Stimulated activated naive CD8-positive, alpha-beta T cell treated with anti-CD3 and anti-CD28 coated beads, Interleukin-15, Interleukin-2, amounts not matched to agents 100 U/mL and 50 U/mL, for 24 hours (primary cell): Measurements from ENCODE around the gene IL1RAPL2.

Source experiments
- ATAC-seq: fragments of 150-1000 bp; cut with Tn5 transposase; one replicate; pipeline ENCODE4 v1.10.0; 2021
- DNase-seq: peaks from one replicate; pipeline ENCODE4 v3.0.0; 2021

IL1RAPL2 gene

DNA sequence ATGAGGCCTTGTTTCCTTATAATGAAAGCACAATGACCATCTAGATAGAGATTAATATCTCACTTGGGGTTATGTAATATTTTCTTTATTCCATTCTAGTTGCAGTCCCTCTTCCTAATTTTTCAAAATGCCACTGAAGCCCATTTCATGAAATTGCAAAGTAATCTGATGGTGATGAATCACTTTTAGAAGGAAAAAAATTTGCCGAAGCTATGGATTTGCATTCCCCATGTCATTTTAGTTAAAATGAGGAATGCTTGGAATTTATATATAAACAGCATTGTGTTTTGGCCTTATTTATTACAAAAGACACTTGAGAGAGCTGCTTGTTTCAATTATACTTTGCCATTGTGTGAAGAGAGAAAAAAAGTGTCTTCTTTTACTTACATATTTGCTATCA, 896.2 kb downstream of the IL1RAPL2 start:
- ATAC-seq (no peak), DNase-seq (no peak)

DNA sequence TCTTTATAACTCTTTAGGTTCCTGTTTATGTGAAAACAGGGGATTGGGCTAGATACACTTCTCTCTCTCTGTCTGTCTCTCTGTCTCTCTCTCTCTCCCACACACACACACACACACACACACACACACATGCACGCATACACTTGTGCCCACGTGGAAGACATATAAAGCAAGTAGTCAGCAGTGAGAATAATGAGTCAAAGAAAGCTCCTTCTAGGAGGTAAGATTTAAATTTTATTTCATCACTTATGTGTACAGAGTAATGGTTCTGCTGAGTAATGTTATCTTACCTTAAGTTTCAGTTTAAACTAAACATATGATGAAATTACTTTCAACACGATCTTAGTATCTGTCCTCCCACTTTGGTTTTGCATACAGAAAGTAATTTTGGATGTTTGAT, 897.5 kb downstream of the IL1RAPL2 start:
- ATAC-seq (no peak), DNase-seq (no peak)

DNA sequence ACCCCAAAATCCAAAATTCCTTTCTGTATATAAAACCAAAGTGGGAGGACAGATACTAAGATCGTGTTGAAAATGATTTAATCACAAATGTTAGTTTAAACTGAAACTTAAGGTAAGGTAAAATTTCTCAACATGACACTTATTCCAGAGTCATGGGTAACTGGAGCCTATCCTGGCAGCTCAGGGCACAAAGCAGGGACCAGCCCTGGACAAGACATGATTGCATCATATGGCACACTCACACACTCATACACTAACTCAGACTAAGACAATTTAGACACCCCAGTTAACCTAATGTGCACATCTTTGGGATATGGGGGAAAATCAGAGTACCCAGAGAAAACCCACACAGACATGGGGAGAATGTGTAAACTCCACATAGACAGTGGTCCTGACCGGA, 898.6 kb downstream of the IL1RAPL2 start:
- ATAC-seq (no peak), DNase-seq (no peak)

DNA sequence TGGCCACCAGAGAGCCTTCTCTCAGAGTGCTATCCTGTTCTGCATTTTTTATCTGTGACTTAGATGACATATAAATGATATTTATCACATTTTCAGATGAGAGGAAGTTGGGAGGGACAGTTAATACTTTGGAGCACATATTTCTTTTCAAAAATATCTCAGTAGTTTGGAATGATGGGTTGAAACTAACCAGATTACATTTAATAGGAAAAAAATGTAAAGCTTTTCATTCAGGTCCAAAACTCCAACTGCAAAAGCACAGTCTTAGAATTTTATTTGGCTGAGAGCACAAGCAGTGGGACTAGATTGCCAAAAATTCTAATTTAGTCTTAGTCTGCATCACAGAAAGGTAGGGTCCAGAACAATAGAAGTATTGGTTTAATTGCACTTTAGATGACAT, 902.7 kb downstream of the IL1RAPL2 start:
- ATAC-seq (no peak), DNase-seq (no peak)

DNA sequence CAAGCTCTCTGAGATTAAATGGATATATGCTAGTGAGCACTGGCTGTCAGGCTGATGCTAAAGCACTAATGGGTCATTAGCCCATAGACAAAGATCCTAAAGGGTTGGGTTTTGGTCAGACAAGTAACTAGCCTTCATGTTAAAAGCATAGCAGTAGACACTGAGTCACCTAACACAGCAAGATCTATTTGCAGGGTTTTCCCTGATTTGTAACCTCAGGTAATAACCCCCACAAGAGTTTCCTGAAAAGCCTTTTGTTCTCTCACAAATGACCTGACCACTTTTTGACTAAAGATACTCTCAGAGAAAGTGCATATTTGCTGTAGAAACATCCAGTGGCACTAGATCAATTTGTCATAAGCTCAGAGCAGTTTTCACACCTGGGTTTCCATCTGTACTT, 905.6 kb downstream of the IL1RAPL2 start:
- ATAC-seq (no peak), DNase-seq (no peak)

DNA sequence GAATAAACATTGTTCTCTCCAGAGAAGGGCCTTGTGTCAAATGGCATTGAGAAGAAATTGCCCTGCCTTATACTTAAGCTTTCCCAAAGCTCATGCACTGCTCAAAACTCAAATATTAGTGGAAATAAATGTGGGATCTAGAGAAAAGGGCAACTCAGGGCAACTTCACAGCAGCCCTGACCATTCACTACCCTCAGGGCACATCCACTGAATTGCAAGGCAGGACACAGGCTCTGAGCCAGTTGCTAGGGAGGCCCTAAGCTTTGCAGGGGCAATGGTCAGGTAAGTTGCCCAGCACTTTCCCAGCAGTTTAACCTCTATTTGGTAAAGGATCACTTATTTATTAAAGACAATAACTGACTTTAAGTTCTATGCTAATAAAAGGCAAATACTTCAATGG, 909.8 kb downstream of the IL1RAPL2 start:
- ATAC-seq (no peak), DNase-seq (no peak)

DNA sequence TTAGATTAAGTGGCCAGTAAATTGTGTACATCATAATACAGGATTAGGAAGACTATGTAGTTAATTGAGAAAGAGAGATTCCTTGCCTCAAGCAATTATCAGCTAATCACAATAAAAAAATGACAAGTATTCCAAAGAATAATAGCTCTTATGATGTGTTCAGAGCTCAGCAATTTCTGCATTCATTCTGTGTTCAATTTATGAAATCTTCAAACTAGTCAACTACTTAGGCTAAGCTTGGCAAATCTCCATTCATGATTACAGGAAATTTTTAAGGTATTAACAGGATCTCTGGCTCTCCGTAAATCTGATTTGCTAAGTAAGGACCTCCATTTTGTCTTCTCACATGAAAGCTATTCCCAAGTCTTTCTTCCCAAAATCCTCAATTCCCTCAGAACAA, 911.4 kb downstream of the IL1RAPL2 start:
- no peak for ATAC-seq
- no peak for DNase-seq

DNA sequence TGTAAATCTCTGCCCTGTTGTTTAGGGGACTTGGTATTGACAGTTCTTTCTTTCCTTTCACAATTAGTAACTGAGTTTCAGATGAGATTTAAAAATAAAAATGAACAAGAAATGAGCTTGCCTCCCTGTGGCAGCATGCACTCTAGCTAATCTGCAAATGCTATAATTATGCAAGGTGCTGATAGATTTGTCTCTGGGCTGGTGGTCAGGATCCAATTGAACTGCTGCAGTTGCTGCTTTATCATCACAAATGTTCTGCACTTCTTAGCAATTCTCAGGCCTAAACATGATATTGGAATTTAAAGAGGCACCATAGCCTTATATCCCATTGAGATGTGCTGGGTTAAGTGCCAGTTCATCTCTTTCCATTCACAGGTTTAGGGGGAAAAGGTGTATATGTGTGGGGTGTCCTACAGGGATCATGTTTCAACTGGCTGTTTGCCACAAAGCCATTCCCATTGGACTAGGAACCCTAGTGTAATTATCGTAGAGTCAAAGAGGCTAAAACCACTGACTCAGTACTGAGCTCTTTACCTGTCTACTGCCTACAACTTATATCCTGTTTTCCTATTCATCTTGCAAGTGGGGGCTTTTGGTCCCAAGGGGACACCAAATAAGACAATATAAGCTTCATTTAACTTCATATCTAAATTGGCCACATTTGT, 914.8 kb downstream of the IL1RAPL2 start:
- DNase-seq (no peak), ATAC-seq (no peak)

DNA sequence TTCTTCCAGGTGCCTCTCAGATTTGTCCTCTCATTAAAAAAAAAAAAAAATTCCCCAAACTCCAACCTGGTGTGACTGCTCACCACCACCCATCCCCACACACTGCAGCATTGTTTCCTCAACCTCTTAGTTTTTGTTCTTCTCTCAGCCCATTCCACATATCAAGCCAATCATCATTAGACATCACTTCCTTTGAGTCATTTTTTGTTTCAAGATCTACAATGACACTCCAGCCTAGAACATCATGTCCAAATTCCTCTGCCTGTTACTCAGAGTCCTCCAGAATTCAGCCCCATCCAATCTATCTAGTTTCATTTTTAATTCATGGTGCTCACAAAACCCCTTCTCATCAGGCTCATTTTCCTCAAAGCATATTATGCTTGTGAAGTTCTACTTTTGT, 917.0 kb downstream of the IL1RAPL2 start:
- no peak for DNase-seq
- ATAC-seq, result no peak

DNA sequence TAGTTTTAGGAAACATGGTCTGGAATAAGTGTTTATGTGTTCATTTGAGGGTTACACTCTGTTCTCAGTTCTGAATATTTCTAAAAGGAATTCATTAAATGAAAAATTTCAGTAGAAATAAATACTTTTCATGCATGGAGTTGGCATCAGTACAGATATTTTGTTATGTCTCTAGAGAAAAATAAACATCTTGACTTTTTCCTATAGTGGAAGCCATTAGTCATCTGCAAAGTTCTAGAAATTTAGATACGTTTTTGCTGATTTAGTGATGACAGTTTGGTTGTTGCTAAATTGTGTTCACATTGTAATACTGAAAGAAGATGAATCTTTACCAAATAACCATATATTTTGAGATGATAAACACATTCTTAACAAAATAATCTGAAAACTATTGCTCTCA, 922.7 kb downstream of the IL1RAPL2 start:
- DNase-seq (no peak), ATAC-seq (no peak)

DNA sequence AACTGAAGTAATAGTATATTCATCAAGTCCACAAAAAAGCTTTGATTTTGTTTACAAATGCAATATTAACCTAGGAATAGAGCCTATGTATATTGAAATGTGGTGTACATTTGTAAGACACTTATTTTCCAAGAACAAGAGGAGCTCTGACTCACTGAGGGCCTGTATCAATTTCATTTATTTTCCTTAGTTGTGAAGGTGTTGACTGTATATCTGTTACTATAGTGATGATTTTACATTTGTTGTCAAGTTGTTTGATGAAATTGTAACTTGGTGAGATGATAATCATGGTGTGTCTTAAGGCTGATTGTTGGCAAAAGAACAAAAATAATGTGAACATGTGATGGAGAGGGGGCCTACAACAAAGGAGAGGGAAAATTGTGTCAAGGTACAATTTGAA, 929.4 kb downstream of the IL1RAPL2 start:
- ATAC-seq (no peak), DNase-seq (no peak)

DNA sequence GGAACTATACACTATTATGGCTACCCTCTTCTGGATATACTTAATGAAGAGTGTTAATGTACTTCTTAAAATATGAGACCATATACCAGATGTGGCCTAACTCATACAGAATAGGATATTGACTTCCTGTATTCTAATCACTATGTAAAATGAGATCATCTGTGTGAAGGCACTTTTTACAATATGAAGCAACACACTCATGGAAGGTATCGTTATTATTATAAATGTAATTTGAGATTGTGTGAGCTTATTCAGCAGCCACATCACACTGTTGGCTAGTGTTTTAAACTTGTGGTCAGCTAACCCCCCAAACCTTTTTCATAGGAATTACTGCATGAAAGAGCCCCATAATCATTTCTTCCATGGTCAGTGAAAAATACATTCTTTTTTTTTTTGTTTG, 936.3 kb downstream of the IL1RAPL2 start:
- no peak for DNase-seq

DNA sequence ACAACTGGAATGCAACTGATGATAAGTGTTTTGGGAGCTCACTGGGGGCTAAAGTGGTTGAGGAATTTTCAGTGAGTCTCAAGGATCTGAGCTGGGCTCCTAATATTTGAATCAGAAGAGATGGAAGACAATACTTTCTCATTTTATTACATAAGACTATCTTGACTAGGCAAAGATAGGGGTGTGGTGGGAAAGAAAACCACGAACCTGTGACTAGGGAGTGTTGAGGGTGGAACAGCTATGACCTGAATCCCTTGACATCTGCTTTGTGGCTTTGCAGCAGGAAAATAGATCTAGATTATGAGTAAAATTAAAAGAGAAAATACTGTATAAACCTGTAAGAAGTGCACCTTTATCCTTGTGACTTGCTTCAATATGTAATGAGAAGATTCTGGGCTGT, 949.6 kb downstream of the IL1RAPL2 start:
- ATAC-seq, result no peak
- no peak for DNase-seq

More for the DNA sequence above, 936.3 kb downstream of the IL1RAPL2 start:
- no peak for ATAC-seq

DNA sequence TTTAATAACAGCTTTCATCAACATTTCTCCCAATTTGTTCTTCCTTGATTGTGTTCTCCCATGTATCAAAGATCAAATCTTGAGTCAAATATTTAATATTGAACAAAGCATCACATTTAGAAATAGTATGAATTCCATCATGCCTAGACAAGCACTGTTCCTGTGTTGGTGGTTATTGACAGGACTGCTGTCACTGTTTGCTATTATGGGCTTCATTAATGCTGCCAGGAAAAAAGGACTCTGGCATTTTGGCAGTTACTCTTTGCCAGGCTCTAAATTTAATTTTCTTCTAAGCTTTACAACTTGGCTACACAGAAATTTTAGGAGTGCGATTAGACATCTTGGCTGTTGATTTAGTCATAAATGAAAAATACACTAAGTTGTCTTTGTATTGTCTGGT, 960.4 kb downstream of the IL1RAPL2 start:
- DNase-seq (no peak), ATAC-seq (no peak)

DNA sequence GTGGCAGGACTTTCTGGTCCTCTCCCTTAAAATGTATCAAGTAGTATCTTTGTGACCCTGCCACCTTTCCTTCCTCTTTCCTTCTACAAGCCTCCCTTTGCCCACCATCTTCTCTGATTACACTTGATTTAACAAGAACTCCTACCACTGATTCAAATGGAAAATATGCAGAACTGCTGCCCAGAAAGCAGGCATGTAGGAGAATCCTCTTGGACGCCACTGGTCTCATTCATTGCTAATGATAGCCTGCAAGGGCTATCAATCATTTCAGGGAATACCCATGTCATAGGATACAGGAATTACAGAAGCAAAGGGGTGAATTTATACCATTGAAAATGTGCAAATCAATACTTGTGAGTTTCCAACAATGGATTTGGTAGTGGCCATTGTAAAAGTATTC, 961.8 kb downstream of the IL1RAPL2 start:
- no peak for DNase-seq
- no peak for ATAC-seq

DNA sequence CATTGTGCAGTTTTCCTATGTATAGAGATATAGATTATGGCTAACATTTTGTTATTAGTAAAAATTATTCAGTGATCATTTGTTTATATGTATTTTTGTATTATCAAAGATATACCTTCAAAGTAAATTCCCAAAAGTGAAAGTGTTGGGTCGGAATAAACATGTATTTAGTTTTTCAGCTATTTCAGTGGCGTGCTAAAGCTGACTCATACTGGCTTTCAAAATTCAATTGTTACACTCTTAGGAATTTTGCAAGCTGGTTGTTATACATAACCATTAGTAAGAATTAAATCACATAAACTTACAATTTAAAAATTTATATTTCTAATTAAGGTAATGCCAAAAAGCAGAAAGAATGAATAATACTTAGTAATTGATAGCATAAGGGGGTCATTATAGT, 968.0 kb downstream of the IL1RAPL2 start:
- no peak for DNase-seq
- no peak for ATAC-seq

DNA sequence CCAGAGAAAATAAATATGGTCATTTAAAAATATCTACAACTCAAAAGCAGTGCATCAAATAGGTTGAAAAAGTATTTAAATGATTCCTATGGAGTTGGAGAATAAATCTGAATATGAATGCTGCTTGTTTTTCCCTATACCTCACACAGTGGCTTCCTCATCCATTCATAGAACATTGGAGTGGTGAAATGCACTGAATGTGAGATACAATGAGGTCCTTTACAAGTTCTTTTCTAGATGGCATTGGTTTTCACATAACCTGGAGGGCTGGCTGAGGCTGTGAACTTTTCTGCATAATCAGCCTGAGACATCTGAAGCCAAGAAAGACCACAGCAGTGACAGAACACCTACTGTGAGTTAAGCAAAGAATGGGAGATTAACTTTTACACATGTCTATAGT, 977.3 kb downstream of the IL1RAPL2 start:
- ATAC-seq, result no peak
- DNase-seq, result no peak

DNA sequence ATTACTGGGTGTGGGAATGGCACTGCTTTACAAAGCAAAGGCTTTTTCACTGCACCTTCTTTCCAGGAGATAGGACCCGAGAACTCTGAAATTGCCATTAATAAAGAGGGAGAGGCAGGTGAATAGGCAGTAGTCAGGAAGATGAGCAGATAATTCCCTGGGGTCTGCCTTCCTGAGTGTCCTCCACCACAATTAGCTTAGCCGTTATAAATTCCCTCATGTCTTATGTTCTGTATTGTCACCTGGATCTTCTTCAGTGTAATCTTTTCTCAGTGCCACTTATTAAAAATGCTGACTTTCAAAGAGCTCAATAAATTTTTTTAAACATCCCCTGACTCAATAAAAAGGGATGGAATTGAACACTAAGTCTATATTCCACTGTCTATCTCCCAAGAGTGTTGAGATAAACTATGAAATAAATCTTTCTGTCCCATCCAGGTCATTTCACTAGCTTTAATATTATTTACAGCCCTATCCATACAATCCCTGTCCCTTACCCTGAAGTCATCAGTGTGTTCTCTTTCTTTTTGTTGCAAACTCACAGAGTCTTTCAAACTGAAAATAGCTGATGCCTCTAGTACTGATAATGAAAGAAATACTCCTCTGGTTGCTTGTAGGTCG, 984.2 kb downstream of the IL1RAPL2 start:
- ATAC-seq (no peak), DNase-seq (no peak)

DNA sequence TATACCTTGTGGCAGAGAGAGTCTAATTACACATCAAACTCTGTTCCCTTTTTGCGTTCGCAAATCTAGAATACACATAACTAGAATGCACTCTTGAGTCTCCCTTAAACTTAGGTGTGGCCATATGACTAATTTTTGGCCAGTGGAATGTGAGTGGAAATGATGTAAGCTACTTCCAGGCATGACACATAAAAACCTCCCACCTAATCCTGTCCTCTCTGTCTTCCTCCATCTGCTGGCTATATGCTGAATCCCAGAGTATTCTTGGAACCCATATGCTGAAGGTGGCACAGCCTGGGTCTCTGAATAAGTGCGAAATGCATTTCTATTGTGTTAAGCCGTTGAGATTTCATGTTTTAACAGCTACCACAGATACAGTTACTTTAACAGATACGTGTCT, 986.4 kb downstream of the IL1RAPL2 start:
- no peak for ATAC-seq
- DNase-seq, result no peak

DNA sequence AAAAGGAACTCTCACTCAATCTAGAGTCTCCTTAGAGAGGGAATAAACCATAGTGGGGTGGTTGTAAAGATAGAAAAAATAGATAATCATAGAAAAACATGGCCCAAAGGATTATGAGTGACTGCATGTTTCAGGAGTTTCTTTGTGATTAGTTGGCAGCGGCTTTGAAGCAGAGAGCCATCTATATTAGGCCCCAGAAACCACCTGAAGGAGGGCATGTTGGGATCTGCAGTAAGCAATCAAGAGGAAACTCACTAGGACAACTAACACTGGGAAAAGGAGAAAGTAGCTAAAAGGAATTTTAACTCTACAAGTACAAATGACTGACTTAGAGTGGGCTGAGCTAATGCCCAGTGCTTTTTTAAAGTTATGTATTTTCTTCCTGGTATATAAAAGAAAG, 987.1 kb downstream of the IL1RAPL2 start:
- DNase-seq (no peak), ATAC-seq (no peak)

DNA sequence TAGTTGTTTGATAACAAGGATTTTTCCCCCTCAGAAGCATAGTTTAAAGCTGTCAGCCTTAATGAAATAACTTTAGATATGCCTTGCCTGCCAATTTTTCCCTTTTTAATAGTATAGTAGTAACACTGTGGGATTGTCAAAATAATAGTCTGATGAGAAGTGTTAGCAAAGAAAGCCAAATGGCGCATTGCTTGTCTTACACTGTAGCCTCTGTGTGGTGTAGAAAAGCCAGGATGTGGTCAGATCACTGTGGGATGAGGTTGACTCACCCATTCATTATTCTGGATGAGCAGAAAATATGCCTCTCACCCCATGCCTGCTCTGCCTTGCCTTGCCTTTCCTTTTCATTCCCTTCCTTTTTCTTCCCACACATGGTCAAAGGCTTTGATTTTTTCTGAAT, 998.5 kb downstream of the IL1RAPL2 start:
- no peak for ATAC-seq

DNA sequence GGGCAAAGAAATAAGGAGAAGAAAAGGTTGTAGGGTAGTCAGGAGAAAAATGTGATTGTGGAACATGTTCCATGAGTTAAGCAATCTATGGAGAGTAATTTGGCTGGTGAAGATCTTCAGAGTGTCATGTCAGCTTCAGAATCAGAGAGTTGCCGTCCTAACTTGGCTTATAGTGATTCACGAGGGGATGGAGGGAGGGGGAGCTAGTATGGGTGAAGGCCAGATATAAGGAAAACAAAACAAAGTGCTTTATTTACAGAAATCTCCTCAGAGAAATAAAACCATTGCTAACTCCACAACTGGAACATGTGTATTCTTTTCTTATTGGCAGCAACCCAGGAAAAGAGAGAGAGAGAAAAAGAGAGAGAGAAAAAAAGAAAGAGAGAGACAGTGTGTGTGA, 999.9 kb downstream of the IL1RAPL2 start:
- DNase-seq (no peak), ATAC-seq (no peak)

More for the DNA sequence above, 998.5 kb downstream of the IL1RAPL2 start:
- no peak for DNase-seq

DNA sequence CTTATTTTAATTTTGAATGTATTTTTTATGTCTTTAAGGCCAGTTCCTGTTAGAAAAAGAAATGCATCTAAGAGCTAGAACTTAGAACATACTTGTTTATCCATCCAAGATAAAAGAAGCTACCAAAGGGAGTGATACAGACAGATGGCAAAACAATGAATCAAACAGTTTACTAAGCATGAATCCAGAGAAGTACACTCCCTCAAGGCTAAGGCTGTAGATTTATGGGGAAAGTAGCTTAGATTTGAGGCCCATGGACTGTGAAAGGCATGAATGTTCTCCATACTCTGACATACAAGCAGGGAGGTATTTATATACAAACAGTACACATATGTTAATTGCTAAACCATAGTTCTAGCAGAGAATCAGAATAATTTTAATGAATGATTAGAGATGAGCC, 1001.1 kb downstream of the IL1RAPL2 start:
- ATAC-seq, result no peak
- DNase-seq, result no peak

DNA sequence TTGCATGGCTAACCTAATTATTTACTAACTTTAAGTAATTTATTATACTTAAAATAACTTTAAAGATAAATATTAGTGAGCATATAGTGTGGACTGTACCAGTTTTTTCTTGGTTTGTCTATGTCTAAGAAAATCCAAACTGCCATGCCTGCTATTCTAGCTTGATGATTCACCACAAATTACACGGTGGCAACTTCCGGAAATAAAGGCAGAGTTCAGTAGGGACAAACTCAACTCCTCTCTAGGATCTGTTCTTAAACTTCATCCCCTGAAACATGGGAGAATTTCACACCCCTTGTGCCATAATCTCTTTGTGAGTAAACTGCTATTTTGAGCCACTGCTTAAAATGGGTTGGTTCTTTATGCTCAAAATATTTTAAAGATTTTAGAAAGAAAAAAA, 1042.7 kb downstream of the IL1RAPL2 start:
- ATAC-seq, result no peak
- no peak for DNase-seq

DNA sequence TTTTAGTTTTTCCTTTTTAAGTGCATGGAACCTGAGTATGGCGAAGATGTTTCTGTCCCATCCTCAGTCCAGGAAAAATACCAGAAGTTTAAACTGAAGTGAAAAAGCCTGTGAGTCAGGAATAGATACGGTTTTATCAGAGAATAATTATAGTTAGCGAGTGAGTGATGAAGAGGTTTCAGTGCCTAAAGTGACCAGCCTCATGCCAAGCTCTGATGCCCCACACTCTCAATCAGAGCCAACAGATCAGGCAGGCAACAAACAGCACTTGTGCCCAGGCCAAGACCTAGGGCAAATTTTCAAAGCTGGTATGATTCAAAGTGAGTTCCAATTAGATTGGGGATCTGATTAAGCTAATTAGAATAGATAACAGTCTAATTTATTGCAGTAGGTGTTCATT, 1043.5 kb downstream of the IL1RAPL2 start:
- ATAC-seq, result no peak
- DNase-seq, result no peak
